ENCODE results near the gene TMEM114.

DNA sequence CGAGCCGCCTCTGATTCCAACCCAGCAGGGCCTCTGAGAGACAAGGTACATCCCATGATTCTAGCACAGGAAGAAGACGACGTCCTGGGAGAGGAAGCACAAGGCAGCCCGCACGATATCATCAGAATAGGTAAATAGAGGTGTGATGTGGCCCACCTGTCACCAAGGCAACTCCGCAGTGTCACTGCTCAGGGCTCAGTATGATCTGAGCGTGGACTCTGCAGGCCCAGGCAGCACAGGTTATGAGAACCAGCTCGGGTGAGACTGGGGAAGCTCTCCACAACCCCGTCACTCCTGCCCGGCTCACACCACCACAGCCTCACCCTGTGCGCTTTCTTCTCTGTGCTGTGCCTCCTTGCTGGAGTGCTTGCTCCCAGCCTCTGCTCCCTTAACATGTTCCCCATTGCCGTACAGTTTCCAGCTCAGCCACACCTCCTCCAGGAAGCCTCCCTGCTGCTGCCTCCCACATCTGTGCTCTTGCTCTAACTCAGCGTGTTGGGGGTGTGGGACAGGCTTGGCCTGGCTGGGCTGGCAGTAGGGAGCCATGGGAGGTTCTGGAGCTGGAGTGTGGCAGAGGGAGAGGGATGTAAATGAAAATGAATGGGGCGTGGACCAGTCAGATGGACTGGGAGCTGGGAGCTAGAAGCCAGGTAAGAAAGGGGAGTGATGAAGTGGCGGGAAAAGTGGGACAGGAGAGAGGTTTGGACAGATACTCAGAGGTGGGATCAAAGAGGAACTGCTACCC lies 38.8 kb upstream of the TMEM114 start:
- TF ChIP-seq, protein P1, sequence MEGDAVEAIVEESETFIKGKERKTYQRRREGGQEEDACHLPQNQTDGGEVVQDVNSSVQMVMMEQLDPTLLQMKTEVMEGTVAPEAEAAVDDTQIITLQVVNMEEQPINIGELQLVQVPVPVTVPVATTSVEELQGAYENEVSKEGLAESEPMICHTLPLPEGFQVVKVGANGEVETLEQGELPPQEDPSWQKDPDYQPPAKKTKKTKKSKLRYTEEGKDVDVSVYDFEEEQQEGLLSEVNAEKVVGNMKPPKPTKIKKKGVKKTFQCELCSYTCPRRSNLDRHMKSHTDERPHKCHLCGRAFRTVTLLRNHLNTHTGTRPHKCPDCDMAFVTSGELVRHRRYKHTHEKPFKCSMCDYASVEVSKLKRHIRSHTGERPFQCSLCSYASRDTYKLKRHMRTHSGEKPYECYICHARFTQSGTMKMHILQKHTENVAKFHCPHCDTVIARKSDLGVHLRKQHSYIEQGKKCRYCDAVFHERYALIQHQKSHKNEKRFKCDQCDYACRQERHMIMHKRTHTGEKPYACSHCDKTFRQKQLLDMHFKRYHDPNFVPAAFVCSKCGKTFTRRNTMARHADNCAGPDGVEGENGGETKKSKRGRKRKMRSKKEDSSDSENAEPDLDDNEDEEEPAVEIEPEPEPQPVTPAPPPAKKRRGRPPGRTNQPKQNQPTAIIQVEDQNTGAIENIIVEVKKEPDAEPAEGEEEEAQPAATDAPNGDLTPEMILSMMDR (conservative IDR thresholded peaks at IDR 0.05 in 1 of 2, IDR thresholded peaks at IDR 0.05 in 1 of 2; ENCODE audit: low read depth in 1 of 2, low read length in 2 of 2) = no peak
- TF ChIP-seq EZH2 (IDR thresholded peaks at IDR 0.05; ENCODE audit: low read length, missing control alignments) = no peak

Data from fibroblast of lung (primary cell).